ENCODE data around the gene MGST3. TPM values are rescaled to one million over a fixed set of nuclear protein-coding genes. Genes with fewer than 3 reads are reported as not detected.

Gene MGST3
- polyA plus RNA-seq, 1 experiment, result 242 TPM

DNA sequence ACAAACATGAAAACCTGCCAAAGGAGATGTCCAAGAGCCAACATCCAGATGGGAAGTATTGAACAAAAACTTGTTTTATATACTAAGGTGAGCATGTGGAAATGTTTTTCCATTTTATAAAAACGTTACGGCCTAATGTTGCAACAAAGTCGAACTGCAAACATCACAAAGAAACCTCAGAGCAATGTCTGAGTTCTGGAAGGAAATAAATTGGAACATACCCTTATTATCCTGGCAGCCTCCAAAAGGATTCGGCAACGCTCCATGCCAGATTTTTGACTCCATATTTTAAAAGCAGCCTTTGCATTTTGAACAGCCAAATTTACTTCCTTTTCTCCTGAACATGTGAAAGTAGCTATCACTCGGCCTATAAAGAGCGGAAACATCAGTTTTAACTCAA lies 64.0 kb downstream of the MGST3 start:
- peaks cover 5% of the 10 kb centered on the region; the same call in 1 of the 2 replicates for H3K9me3 ChIP-seq (ENCODE audit: control insufficient read depth, insufficient read depth, low read length)
- H3K27ac ChIP-seq (ENCODE audit: low read depth, low read length), result no peak overlapping the region
- POLR2A ChIA-PET, result no interaction called here
- no peaks in the 10 kb centered on the region for H3K27me3 ChIP-seq (ENCODE audit: control insufficient read depth, insufficient read depth, low read length)
- no peak for DNase-seq (ENCODE audit: low read depth, low spot score)
- TF ChIP-seq, protein P1, sequence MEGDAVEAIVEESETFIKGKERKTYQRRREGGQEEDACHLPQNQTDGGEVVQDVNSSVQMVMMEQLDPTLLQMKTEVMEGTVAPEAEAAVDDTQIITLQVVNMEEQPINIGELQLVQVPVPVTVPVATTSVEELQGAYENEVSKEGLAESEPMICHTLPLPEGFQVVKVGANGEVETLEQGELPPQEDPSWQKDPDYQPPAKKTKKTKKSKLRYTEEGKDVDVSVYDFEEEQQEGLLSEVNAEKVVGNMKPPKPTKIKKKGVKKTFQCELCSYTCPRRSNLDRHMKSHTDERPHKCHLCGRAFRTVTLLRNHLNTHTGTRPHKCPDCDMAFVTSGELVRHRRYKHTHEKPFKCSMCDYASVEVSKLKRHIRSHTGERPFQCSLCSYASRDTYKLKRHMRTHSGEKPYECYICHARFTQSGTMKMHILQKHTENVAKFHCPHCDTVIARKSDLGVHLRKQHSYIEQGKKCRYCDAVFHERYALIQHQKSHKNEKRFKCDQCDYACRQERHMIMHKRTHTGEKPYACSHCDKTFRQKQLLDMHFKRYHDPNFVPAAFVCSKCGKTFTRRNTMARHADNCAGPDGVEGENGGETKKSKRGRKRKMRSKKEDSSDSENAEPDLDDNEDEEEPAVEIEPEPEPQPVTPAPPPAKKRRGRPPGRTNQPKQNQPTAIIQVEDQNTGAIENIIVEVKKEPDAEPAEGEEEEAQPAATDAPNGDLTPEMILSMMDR (IDR thresholded peaks at IDR 0.05; ENCODE audit: low read depth, low read length), result no peak
- H3K4me3 ChIP-seq (ENCODE audit: low read depth, low read length), result no peak overlapping the region
- CTCF ChIA-PET, result interaction anchor here (0.6 to 1.4 kb wide), 5 partner anchors 9 to 229 kb away, joined by 3 to 6 read pairs (median 3); no protein-coding TSS in a partner anchor

DNA sequence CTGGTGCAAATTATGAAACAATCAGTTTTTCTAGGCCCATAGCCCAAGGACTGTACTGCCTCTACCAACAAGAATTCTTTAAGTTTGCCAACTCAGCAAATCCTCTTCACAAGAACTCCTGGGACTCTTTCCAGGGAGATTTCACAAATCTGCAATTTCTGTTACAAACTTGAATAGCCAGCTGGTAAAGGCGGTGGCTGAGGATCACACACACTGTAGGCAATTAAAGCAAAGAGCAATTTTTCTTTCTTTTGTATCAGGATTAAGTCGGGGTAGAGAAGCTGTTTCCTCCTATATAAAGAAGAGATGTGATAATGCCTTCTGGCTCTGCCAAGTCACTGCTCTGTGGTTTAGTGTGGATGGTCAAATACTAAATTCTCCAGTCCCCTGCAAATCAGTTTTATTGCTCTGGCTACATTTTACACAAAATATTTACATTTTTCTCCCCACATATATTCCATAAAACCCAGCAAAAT lies 65.6 kb downstream of the MGST3 start:
- peak overlapping the region; percentile 93 for H3K4me3 ChIP-seq (ENCODE audit: low read depth, low read length)
- ChIA-PET POLR2A (interaction anchor here (2.1 kb wide), 1 partner anchor 72 kb away, joined by 7 read pairs; the partner anchor contains the start of gene TMCO1), CTCF (interaction anchor here (1.2 to 2.1 kb wide), 4 partner anchors 21 to 217 kb away, joined by 5 to 10 read pairs (median 6); no protein-coding TSS in a partner anchor)
- DNase-seq (ENCODE audit: low read depth, low spot score), result peak; percentile 61
- TF ChIP-seq, protein P1 (IDR thresholded peaks at IDR 0.05; ENCODE audit: low read depth, low read length), result no peak
- no peaks in the 10 kb centered on the region for H3K27me3 ChIP-seq (ENCODE audit: control insufficient read depth, insufficient read depth, low read length)
- no peaks in the 10 kb centered on the region for H3K9me3 ChIP-seq (ENCODE audit: control insufficient read depth, insufficient read depth, low read length)
- H3K27ac ChIP-seq (ENCODE audit: low read depth, low read length), result peak overlapping the region; percentile 32

DNA sequence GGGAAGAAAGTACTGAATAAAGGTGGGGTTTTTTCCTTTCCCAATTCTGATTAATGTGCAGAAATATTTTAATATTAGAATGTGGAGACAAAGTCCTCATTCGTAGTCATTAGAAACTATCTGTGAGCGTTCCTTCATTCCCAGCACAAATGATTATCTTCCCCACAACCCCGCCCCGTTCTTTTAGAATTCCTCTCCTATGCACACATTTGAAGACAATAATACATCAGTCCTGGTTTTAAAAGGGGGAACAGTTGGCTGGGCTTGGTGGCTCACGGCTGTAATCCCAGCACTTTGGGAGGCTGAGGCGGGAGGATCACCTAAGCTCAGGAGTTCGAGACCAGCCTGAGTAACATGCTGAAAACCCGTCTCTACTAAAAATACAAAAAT lies 66.5 kb downstream of the MGST3 start:
- no peak for DNase-seq (ENCODE audit: low read depth, low spot score)
- H3K27ac ChIP-seq (ENCODE audit: low read depth, low read length), result no peak overlapping the region
- TF ChIP-seq, protein P1 (IDR thresholded peaks at IDR 0.05; ENCODE audit: low read depth, low read length), result no peak
- no peaks in the 10 kb centered on the region for H3K27me3 ChIP-seq (ENCODE audit: control insufficient read depth, insufficient read depth, low read length)
- POLR2A ChIA-PET, result interaction anchor here (2.1 kb wide), 1 partner anchor 72 kb away, joined by 7 read pairs; the partner anchor contains the start of gene TMCO1
- CTCF ChIA-PET, result interaction anchor here (0.6 to 2.1 kb wide), 18 partner anchors 9 to 227 kb away, joined by 3 to 10 read pairs (median 3); no protein-coding TSS in a partner anchor
- no peaks in the 10 kb centered on the region for H3K9me3 ChIP-seq (ENCODE audit: control insufficient read depth, insufficient read depth, low read length)
- H3K4me3 ChIP-seq (ENCODE audit: low read depth, low read length), result peak overlapping the region; percentile 93

DNA sequence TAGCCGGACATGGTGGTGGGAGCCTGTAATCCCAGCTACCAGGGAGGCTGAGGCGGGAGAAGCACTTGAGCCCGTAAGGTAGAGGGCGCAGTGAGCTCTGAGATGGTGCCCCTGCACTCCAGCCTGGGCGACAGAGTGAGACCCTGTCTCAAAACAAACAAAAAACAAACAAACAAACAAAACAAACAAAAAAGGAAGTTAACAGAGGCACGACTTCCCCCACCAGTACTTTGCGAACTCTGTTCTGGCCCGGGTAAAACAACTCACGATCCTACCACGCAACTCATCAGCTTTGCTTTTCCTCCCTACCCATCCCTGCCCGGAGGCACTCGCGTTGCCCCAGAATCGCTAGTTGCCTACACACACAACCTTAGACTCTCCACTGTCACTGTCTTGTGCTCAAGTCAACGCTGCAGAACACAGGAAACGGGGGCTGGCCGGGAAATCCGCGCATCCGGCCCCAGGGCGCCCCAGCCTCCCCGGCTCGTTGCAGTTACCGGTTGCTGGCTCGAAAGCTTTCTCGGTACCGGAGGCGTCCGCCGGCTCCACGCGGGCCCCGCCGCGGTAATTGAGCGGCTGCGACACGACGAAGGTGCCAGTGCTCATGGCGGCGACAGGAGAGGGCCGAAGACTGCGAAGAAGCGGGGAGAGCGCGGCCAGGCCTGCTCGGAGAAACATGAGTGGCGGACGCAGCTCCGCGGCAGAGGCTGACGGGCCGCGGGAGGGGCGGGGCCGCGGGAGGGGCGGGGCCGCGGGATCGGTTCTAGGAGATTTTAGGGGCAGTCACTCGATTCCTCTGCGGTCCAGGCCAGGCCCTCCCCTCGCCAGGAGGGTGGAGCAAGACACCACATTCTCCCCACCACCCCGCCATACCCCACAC lies 67.1 kb downstream of the MGST3 start, which contains the start of gene ALDH9A1:
Gene ALDH9A1 (minus strand): TSS at position 682 of the 880 bp plus-strand sequence. CDS start 4 bp downstream, at position 678.
- ChIA-PET CTCF (interaction anchor here (0.6 to 2.1 kb wide), 19 partner anchors 8 to 226 kb away, joined by 3 to 10 read pairs (median 3); no protein-coding TSS in a partner anchor), POLR2A (interaction anchor here (0.6 to 2.1 kb wide), 7 partner anchors 8 to 201 kb away, joined by 3 to 7 read pairs (median 4); partner anchors contain the start of gene TMCO1)
- Histone ChIP-seq H3K27me3 (ENCODE audit: control insufficient read depth, insufficient read depth, low read length) (no peaks in the 10 kb centered on the region), H3K9me3 (ENCODE audit: control insufficient read depth, insufficient read depth, low read length) (no peaks in the 10 kb centered on the region), H3K27ac (ENCODE audit: low read depth, low read length) (peak within 1 kb of the TSS; percentile 92), H3K4me3 (ENCODE audit: low read depth, low read length) (peak within 1 kb of the TSS; percentile 93)
- TF ChIP-seq, protein P1 (IDR thresholded peaks at IDR 0.05; ENCODE audit: low read depth, low read length), result peak; percentile 42
- DNase-seq (ENCODE audit: low read depth, low spot score), result peak; percentile 55
